AG09319 (cell line): ENCODE data around the gene PXK.
A peak's percentile ranks its signal among the peaks of the same experiment; 100 is the strongest.

Source experiments
- DNase-seq: peaks from one replicate; pipeline ENCODE4 v3.0.0-alpha.2; 2010; ENCODE audit warnings: low read depth; ENCODE audit errors: extremely low read depth
- TF ChIP-seq, protein P1 (sequence below): IDR thresholded peaks from 2 replicates; pipeline ENCODE4 v1.5.1; 2011; ENCODE audit warnings: low read depth, mild to moderate bottlenecking, inconsistent platforms, low read length, moderate library complexity

PXK gene

GRCh38 chr3:58411851-58412830 is 79.4 kb downstream of the PXK start:
- TF ChIP-seq, protein P1, sequence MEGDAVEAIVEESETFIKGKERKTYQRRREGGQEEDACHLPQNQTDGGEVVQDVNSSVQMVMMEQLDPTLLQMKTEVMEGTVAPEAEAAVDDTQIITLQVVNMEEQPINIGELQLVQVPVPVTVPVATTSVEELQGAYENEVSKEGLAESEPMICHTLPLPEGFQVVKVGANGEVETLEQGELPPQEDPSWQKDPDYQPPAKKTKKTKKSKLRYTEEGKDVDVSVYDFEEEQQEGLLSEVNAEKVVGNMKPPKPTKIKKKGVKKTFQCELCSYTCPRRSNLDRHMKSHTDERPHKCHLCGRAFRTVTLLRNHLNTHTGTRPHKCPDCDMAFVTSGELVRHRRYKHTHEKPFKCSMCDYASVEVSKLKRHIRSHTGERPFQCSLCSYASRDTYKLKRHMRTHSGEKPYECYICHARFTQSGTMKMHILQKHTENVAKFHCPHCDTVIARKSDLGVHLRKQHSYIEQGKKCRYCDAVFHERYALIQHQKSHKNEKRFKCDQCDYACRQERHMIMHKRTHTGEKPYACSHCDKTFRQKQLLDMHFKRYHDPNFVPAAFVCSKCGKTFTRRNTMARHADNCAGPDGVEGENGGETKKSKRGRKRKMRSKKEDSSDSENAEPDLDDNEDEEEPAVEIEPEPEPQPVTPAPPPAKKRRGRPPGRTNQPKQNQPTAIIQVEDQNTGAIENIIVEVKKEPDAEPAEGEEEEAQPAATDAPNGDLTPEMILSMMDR = no peak
- no peak for DNase-seq

- DNase-seq = no peak
- TF ChIP-seq, protein P1 = peak; percentile 70
Measured at GRCh38 chr3:58414538-58415197, 82.0 kb downstream of the PXK start.

DNA sequence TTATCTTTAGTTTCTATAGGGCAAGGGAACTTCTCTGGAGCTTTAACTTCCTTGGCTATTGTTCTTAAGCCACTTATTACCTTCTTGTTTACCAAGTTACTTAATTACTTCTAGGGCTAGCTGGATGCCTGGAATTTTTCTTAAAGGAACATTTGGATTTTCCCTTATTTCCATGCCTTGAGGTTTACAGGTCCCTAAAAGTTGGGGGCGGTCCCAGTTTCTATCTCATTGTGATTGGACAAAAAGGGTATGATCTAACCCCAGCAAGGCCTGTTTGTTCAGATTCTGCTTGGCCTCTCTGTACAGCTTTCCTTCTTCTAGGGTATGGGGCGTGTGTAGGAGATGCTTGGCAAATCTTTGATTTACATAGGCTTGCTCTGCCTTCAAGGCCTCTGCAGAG is 83.5 kb downstream of the PXK start:
- no peak for DNase-seq
- TF ChIP-seq, protein P1 = no peak

DNA sequence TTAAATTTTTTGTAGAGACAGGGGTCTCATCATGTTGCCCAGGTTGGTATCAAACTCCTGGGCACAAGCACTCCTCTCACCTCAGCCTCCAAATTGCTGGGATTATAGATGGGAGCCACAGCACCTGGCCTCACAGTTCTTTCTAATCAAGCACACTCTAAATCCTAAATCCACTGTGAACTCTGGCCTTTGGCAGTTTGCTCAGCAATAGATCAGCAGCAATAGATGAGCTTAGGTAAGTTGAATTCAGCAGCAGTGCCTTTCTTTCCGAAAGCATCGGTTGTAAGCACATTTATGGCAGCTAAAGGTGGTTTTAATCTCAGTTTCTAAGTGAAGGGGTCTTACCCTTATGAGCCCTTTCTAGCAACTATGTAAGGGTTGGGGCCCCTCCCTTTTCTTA is 84.4 kb downstream of the PXK start:
- TF ChIP-seq, protein P1 = no peak
- no peak for DNase-seq

- no peak for DNase-seq
- TF ChIP-seq, protein P1 = no peak
Measured at GRCh38 chr3:58418227-58418626, 85.5 kb downstream of the PXK start.

GRCh38 chr3:58419780-58420507 is 87.3 kb downstream of the PXK start:
- TF ChIP-seq, protein P1 = no peak
- DNase-seq = no peak
